H1 (cell line): ENCODE measurements around the gene ACOD1. TPM values are rescaled to one million over a fixed set of nuclear protein-coding genes. Genes with fewer than 3 reads are reported as not detected.

ENCODE experiments used
- CTCF ChIP-seq, 3 experiments: IDR thresholded peaks; 1 replicate in 2 of 3; 2 replicates in 1 of 3; pipeline versions ENCODE4 v1.5.1 to v1.6.1; 2011; ENCODE audit warnings: low read length in 3 of 3, mild to moderate bottlenecking in 3 of 3, inconsistent platforms in 2 of 3, low read depth in 1 of 3, moderate library complexity in 1 of 3; ENCODE audit not compliant: insufficient read depth in 1 of 3; ENCODE audit errors: control extremely low read depth in 1 of 3
- polyA plus RNA-seq, 7 experiments: library from polyadenylated mRNA; depleted of rRNA in 3 of 7; stranded (reverse) in 5 of 7; unstranded in 2 of 7; fragments of >200 nt in 5 of 7; fragments of 200-250 nt in 2 of 7; gene quantifications; 1 replicate in 5 of 7; 2 replicates in 1 of 7; 4 replicates in 1 of 7; pipeline versions ENCODE4 v1.2.1 to v1.2.3, GENCODE V29; 2011 to 2013; ENCODE audit warnings: missing spikeins in 2 of 7, mixed read lengths in 2 of 7
- total RNA-seq: library from RNA; stranded (reverse); fragmentation: NEBNext Ultra II Directional; extraction: Animal tissue kit (Norgen Biotek cat#: 25700); gene quantifications from 2 replicates; pipeline ENCODE4 v1.2.1, GENCODE V29; 2021

Gene ACOD1
- total and polyA plus RNA-seq, 2 of the 8 experiments (the other 6 are each of a cell fraction or from before 2014, with no cell fraction given): not detected

- TF ChIP-seq CTCF (IDR thresholded peaks at IDR 0.05; ENCODE audit: control extremely low read depth in 1 of 3, insufficient read depth in 1 of 3, low read depth in 1 of 3, low read length in 3 of 3): no peak
Measured at GRCh38 chr13:77001963-77002587, 53.8 kb downstream of the ACOD1 start (continued).
